DND-41 (cell line): ENCODE results near the gene CD34.

ENCODE experiments used
- ATAC-seq: fragments of 200-7000 bp; cut with Tn5 transposase; 3 replicates; pipeline ENCODE4 v1.9.1; 2021; ENCODE audit warnings: low read depth; ENCODE audit not compliant: insufficient read depth
- DNase-seq: peaks from one replicate; pipeline ENCODE4 v3.0.0-alpha.2; 2020
- H2AFZ ChIP-seq: 2 replicates; pipeline ENCODE4 v1.6.0; 2012; ENCODE audit warnings: low read depth, low read length
- H3K27ac ChIP-seq: 2 replicates; pipeline ENCODE4 v1.5.1; 2012; ENCODE audit warnings: low read length, inconsistent platforms
- H3K27me3 ChIP-seq: fragments of 200-600 bp; sonication (generic); 2 replicates; pipeline ENCODE4 v1.6.0; 2012; ENCODE audit warnings: low read length, mild to moderate bottlenecking, inconsistent platforms; ENCODE audit not compliant: insufficient read depth, poor library complexity
- H3K36me3 ChIP-seq: 2 replicates; pipeline ENCODE4 v1.5.1; 2012; ENCODE audit warnings: low read length, inconsistent platforms; ENCODE audit not compliant: insufficient read depth
- H3K4me1 ChIP-seq: 2 replicates; pipeline ENCODE4 v1.5.1; 2012; ENCODE audit warnings: mild to moderate bottlenecking, low read length; ENCODE audit not compliant: insufficient read depth
- H3K4me2 ChIP-seq: 2 replicates; pipeline ENCODE4 v1.6.0; 2012; ENCODE audit warnings: mild to moderate bottlenecking, moderate library complexity, low read length, inconsistent platforms; ENCODE audit not compliant: insufficient read depth
- H3K4me3 ChIP-seq, 2 experiments: fragments of 200-600 bp in 1 of 2; shearing (Covaris generic) in 1 of 2; 2 replicates each; pipeline ENCODE4 v1.5.1; 2012 to 2016; ENCODE audit warnings: inconsistent platforms in 2 of 2, low read length in 2 of 2, mild to moderate bottlenecking in 2 of 2, low read depth in 1 of 2, moderate library complexity in 1 of 2
- H3K79me2 ChIP-seq: 2 replicates; pipeline ENCODE4 v1.6.0; 2012; ENCODE audit warnings: low read length, inconsistent platforms; ENCODE audit not compliant: insufficient read depth
- H3K9ac ChIP-seq: 2 replicates; pipeline ENCODE4 v1.6.0; 2012; ENCODE audit warnings: low read depth, mild to moderate bottlenecking, inconsistent platforms, low read length, moderate library complexity
- H3K9me3 ChIP-seq: 2 replicates; pipeline ENCODE4 v1.5.1; 2012; ENCODE audit warnings: low read length, moderate library complexity, mild to moderate bottlenecking, inconsistent platforms; ENCODE audit not compliant: insufficient read depth, severe bottlenecking
- H4K20me1 ChIP-seq: 2 replicates; pipeline ENCODE4 v1.6.0; 2012; ENCODE audit warnings: low read length; ENCODE audit not compliant: insufficient read depth
- EZH2 ChIP-seq: IDR thresholded peaks from 3 replicates; pipeline ENCODE4 v1.6.1; 2012; ENCODE audit warnings: borderline replicate concordance, low read depth, mild to moderate bottlenecking, moderate library complexity, low read length, inconsistent platforms; ENCODE audit not compliant: severe bottlenecking
- TF ChIP-seq, protein P1 (sequence below): IDR thresholded peaks from 2 replicates; pipeline ENCODE4 v1.5.1; 2012; ENCODE audit warnings: borderline replicate concordance, low read length, moderate library complexity, mild to moderate bottlenecking; ENCODE audit not compliant: poor library complexity, severe bottlenecking; ENCODE audit errors: extremely low read depth

Gene CD34

DNA sequence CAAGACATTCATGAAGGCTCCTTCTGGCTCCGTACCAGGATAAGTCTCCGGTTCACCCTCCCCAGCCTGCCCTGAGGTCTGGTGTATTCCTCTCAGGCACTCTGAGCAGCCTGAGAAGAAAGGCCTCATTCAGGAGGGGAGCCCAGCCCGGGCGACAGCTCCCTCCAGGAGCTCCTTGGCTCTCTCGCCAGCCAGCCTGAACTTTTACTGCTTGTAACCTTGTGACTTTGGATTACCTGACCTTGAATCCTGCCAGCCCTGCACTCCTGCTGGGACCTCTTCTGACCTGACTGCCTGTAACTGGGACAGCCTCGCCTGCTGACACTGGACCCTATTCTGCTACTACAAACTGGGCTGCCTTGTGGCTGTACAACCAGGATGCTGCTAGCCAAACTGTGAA is 65.8 kb downstream of the CD34 start:
- Histone ChIP-seq H3K9ac (no peak overlapping the region), H3K27ac (0 out of 2 replicates have a peak overlapping the region, but pooled peaks have one; percentile 3), H3K27me3 (no peaks in the 10 kb centered on the region), H3K4me2 (no peak overlapping the region), H4K20me1 (peaks cover 90% of the 10 kb centered on the region), H3K79me2 (peaks cover 99% of the 10 kb centered on the region), H3K36me3 (peaks cover 74% of the 10 kb centered on the region), H3K9me3 (no peaks in the 10 kb centered on the region), H3K4me3 (no peak overlapping the region), H3K4me1 (no peaks in the 10 kb centered on the region), H2AFZ (no peak overlapping the region)
- ATAC-seq, result no peak
- no peak for TF ChIP-seq EZH2
- TF ChIP-seq, protein P1, sequence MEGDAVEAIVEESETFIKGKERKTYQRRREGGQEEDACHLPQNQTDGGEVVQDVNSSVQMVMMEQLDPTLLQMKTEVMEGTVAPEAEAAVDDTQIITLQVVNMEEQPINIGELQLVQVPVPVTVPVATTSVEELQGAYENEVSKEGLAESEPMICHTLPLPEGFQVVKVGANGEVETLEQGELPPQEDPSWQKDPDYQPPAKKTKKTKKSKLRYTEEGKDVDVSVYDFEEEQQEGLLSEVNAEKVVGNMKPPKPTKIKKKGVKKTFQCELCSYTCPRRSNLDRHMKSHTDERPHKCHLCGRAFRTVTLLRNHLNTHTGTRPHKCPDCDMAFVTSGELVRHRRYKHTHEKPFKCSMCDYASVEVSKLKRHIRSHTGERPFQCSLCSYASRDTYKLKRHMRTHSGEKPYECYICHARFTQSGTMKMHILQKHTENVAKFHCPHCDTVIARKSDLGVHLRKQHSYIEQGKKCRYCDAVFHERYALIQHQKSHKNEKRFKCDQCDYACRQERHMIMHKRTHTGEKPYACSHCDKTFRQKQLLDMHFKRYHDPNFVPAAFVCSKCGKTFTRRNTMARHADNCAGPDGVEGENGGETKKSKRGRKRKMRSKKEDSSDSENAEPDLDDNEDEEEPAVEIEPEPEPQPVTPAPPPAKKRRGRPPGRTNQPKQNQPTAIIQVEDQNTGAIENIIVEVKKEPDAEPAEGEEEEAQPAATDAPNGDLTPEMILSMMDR, result no peak
- no peak for DNase-seq

DNA sequence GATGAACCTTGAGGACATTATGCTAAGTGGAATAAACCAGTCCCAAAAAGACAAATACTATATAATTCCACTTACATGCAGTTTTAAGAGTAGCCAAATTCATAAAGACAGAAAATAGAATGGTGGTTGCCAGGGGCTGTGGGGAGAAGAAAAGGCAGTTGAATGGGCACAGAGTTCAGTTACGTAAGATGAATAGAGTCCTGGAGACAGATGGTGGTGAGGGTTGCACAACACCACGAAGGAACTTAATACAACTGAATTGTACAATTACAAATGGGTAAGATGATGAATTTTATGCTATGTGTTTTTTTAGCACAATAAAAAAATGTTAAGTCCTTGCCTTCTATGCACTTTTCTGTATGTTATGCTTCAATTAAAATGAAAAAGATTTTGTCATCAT is 66.6 kb downstream of the CD34 start:
- Histone ChIP-seq H3K4me1 (no peaks in the 10 kb centered on the region), H3K27me3 (no peaks in the 10 kb centered on the region), H3K9ac (no peak overlapping the region), H3K36me3 (peaks cover 72% of the 10 kb centered on the region), H3K9me3 (no peaks in the 10 kb centered on the region), H3K4me3 (no peak overlapping the region), H4K20me1 (peaks cover 90% of the 10 kb centered on the region), H3K79me2 (peaks cover 99% of the 10 kb centered on the region), H3K27ac (no peak overlapping the region), H3K4me2 (no peak overlapping the region), H2AFZ (no peak overlapping the region)
- ATAC-seq (0 out of 3 replicates have a peak, but pooled peaks have one; percentile 44), DNase-seq (no peak)
- TF ChIP-seq, protein P1, result no peak
- no peak for TF ChIP-seq EZH2

- ATAC-seq (no peak), DNase-seq (no peak)
- no peak for TF ChIP-seq EZH2
- TF ChIP-seq, protein P1, result no peak
- Histone ChIP-seq H3K4me1 (no peaks in the 10 kb centered on the region), H3K36me3 (peaks cover 79% of the 10 kb centered on the region), H3K4me2 (no peak overlapping the region), H3K9me3 (no peaks in the 10 kb centered on the region), H4K20me1 (peaks cover 93% of the 10 kb centered on the region), H3K27me3 (no peaks in the 10 kb centered on the region), H3K4me3 (no peak overlapping the region), H3K27ac (no peak overlapping the region), H2AFZ (no peak overlapping the region), H3K9ac (no peak overlapping the region), H3K79me2 (peaks cover 99% of the 10 kb centered on the region)
Measured at GRCh38 chr1:207842506-207842905, 68.4 kb downstream of the CD34 start.

- Histone ChIP-seq H3K36me3 (peaks cover 80% of the 10 kb centered on the region), H3K4me1 (no peaks in the 10 kb centered on the region), H3K79me2 (peaks cover 99% of the 10 kb centered on the region), H3K9ac (no peak overlapping the region), H2AFZ (no peak overlapping the region), H3K27me3 (no peaks in the 10 kb centered on the region), H3K27ac (no peak overlapping the region), H3K4me2 (no peak overlapping the region), H3K9me3 (no peaks in the 10 kb centered on the region), H4K20me1 (peaks cover 93% of the 10 kb centered on the region), H3K4me3 (no peak overlapping the region)
- ATAC-seq, result no peak
- DNase-seq, result no peak
- TF ChIP-seq, protein P1, result no peak
- TF ChIP-seq EZH2, result no peak
Measured at GRCh38 chr1:207841901-207842300, 69.0 kb downstream of the CD34 start.
